Liver (tissue), 3 donors: ENCODE results near the gene KRTAP2-2.

Source experiments
- CTCF ChIP-seq: fragments of 150-350 bp; IDR thresholded peaks from 2 replicates; pipeline ENCODE4 v1.5.1; 2017; ENCODE audit warnings: improper control_type of control experiment, low read depth, low read length; ENCODE audit not compliant: missing input control
- MAX ChIP-seq: IDR thresholded peaks from 2 replicates; pipeline ENCODE4 v1.6.1; 2016; ENCODE audit warnings: antibody characterized with exemption
- RAD21 ChIP-seq, 2 donors: IDR thresholded peaks; 2 replicates each; pipeline ENCODE4 v1.6.1; 2016; ENCODE audit warnings: antibody characterized with exemption in 2 of 2, mild to moderate bottlenecking in 2 of 2
- TF ChIP-seq, protein P1 (sequence below): IDR thresholded peaks from 2 replicates; pipeline ENCODE4 v1.6.1; 2016; ENCODE audit warnings: antibody characterized with exemption
- donor health status: healthy.
- donor health status: healthy.

DNA sequence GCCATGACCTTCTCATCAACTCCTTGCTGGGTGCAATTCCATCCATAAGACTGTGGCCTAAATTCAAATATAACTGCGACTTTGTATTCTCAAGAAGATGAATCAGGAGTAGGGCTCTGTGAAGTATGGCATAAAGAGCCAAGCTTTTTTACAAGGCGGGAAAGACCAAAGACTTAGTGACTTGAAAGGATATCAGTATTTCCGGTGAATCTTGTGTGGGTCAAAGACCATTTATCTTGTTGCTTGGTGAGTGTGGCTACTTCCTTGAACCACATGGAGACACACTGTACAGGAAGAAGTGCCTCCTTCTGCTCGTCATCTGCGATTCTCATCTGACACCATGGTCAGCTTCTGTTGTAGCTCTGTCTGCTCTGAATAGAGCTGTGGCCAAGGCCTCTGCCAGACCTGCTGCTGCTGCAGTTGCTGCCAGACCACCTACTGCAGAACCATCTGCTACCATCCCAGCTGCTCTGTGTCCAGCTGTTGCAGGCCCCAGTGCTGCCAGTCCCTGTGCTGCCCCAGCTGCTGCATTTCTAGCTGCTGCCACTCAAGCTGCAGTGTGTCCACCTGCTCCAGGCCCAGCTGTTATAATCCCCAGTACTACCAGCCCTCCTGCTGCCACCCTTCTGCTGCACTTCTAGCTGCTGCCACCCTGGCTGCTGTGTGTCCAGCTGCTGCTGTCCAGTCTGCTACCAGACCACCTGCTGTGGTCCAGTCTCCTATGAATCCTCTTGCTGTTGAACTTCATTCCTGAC, 16.8 kb upstream of the KRTAP2-2 start:
- TF ChIP-seq CTCF (no peak), RAD21 (IDR thresholded peaks at IDR 0.05) (no peak), MAX (no peak)
- TF ChIP-seq, protein P1, sequence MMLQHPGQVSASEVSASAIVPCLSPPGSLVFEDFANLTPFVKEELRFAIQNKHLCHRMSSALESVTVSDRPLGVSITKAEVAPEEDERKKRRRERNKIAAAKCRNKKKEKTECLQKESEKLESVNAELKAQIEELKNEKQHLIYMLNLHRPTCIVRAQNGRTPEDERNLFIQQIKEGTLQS = no peak
